Mesodermal cell (in vitro differentiated cells): ENCODE results near the gene DNAJC18.

ENCODE experiments used
- H3K27ac ChIP-seq: 2 replicates; pipeline ENCODE4 v1.7.0; 2013; ENCODE audit warnings: mild to moderate bottlenecking, low read depth, low read length, moderate library complexity; ENCODE audit not compliant: severe bottlenecking
- H3K36me3 ChIP-seq: 2 replicates; pipeline ENCODE4 v1.7.1; 2013; ENCODE audit warnings: mild to moderate bottlenecking, low read length, moderate library complexity; ENCODE audit not compliant: control insufficient read depth, insufficient read depth
- H3K4me1 ChIP-seq: one replicate; pipeline ENCODE4 v1.7.1; 2013; ENCODE audit warnings: mild to moderate bottlenecking, low read length; ENCODE audit not compliant: insufficient read depth, control insufficient read depth, poor library complexity, severe bottlenecking
- H3K4me3 ChIP-seq: 2 replicates; pipeline ENCODE4 v1.7.0; 2013; ENCODE audit warnings: low read length, control low read depth, mild to moderate bottlenecking; ENCODE audit not compliant: insufficient read depth, poor library complexity, severe bottlenecking; ENCODE audit errors: extremely low read depth
- H3K9me3 ChIP-seq: 2 replicates; pipeline ENCODE4 v1.7.1; 2013; ENCODE audit warnings: mild to moderate bottlenecking, low read length, moderate library complexity; ENCODE audit not compliant: control insufficient read depth
- WGBS, 2 experiments: methylation state at CpG; one replicate each; pipeline ENCODE4 v1.1.5; 2013; ENCODE audit warnings: missing lambda C conversion rate in 2 of 2; ENCODE audit not compliant: insufficient coverage in 2 of 2; 5-methylcytosine and 5-hydroxymethylcytosine counted together

The DNAJC18 gene

DNA sequence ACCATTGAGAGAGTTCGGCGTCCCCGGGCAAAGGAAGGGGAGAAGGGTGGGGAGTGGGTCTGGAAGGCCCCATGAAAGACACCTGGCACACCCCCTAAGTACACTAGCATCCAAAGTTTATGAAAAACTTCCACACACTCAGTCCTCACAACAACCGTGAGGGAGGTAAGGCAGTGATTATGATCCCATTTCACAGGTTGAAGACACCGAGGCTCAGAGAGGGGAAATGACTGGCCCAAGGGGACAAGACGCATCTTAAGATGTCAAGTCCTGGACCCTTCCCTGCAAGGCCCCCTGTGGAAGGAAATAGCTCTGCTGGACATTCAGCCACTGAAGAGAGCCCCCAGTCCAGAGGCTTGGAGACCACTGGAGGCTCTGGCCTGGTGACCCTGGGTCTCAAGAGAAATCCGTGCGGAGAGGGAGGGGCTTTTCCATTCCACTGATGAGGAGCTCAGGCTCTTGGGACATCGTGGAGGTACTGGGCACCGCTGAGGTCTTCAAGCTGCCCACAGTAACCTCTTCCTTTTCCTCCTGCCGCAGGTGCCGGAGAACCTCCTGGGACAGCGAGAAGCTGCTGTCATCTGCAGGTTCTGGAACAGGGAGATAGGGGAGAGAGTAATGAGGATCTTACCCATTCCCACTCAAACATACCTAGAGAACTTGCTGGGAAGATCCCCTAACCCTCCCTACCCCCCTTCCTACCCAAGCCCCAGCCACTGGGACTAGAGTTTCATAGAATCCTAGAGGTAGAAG is 36.7 kb upstream of the DNAJC18 start:
- H3K36me3 ChIP-seq: no peaks in the 10 kb centered on the region
- H3K9me3 ChIP-seq: no peaks in the 10 kb centered on the region
- H3K4me1 ChIP-seq: peaks cover 8% of the 10 kb centered on the region
- no peak overlapping the region for H3K4me3 ChIP-seq
- WGBS, 2 experiments: 93 to 98% methylated on average over 5 to 6 of the region's 13 CpGs
- H3K27ac ChIP-seq: no peak overlapping the region

DNA sequence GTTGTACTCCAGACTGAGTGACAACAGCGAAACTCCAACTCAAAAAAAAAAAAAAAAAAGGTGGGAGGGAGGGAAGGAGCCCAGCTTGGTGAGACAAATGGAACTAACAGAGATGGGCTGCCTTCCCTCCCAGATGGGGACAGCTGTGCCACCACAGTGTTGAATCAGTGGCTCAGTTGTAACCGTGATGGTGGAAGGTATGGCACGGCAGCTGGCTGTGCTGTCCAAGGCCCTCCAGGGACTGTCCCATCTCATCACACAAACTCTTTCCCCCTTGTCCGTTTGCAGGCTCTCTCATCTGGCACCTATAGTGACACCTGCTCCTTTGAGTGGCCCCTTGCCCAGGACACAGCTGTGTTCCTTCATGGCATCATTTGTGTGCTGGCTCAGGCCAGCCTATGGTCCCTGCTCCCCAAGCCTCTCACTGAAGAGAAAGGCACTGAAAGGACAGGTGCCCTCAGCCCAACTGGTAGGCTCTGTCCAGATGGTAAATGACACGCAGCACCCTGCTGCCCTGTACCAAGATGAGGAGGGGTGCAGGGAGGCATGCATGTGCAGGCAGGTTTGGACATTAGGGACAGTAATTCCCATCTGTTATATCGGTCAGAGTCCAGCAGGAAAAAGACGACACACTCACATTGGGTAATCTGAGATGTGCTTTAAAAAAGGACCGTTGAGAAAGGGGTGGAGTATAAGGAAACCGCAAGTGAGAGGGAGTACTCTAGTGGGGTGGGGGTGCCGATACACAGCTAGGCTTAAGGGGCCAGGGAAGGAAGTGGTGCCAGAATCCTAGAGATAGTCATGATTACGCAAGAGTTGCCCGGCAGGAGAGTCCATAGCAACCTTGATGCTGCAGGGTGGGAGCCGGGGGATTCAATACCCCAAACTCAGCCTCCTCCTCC is 35.8 kb upstream of the DNAJC18 start:
- H3K36me3 ChIP-seq: no peaks in the 10 kb centered on the region
- H3K9me3 ChIP-seq: no peaks in the 10 kb centered on the region
- peaks cover 8% of the 10 kb centered on the region for H3K4me1 ChIP-seq
- H3K27ac ChIP-seq: no peak overlapping the region
- WGBS, 2 experiments: 87 to 91% methylated on average over 8 to 10 of the region's 13 CpGs
- H3K4me3 ChIP-seq: no peak overlapping the region

DNA sequence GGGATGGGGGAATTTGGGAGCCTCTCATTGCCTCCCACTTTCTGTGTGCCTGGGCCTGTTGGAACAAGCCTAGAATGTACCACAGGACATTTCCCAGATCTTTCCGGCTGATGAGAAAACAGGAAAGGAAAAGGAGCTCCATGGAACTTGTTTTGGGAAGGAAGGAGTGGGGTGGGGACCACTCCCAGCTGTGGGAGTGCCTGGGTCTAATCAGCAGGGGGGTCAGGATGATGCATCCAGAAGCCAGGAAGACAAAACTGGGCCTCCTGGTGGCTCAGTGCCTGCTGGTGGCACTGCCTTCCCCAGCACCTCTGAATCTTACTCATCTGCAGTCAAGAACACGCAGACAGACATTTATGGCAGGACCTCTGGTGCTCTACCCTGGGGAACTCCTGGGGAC is 34.2 kb upstream of the DNAJC18 start:
- peak overlapping the region; percentile 64 for H3K27ac ChIP-seq
- WGBS, 2 experiments: 96 to 100% methylated on average over 1 to 2 of the region's 2 CpGs
- H3K4me1 ChIP-seq: peaks cover 8% of the 10 kb centered on the region
- no peaks in the 10 kb centered on the region for H3K9me3 ChIP-seq
- no peaks in the 10 kb centered on the region for H3K36me3 ChIP-seq
- H3K4me3 ChIP-seq: no peak overlapping the region

DNA sequence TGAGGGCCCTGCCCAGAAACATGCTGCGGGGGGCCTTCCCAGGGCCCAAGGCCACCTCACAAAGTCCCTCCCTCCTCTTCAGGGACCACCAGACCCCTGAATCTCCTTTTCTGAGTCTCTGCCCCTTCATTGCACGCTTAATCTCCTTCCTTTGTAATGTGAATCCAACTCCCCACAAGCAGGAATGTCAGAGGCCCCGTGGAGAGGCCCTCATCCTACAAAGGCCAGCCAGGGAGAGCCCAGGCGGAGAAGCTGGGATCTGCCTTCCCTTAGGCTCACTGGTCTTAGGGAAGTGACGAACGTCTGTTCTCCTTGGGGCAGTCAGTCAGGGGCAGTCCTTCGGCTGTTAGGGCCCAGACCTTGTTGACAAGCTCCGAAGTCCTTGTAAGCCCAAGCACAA is 33.8 kb upstream of the DNAJC18 start:
- Histone ChIP-seq H3K4me3 (no peak overlapping the region), H3K4me1 (peaks cover 8% of the 10 kb centered on the region), H3K9me3 (no peaks in the 10 kb centered on the region), H3K36me3 (no peaks in the 10 kb centered on the region), H3K27ac (peak overlapping the region; percentile 64)
- WGBS, 2 experiments: 35 to 45% methylated on average over 6 to 8 of the region's 8 CpGs

DNA sequence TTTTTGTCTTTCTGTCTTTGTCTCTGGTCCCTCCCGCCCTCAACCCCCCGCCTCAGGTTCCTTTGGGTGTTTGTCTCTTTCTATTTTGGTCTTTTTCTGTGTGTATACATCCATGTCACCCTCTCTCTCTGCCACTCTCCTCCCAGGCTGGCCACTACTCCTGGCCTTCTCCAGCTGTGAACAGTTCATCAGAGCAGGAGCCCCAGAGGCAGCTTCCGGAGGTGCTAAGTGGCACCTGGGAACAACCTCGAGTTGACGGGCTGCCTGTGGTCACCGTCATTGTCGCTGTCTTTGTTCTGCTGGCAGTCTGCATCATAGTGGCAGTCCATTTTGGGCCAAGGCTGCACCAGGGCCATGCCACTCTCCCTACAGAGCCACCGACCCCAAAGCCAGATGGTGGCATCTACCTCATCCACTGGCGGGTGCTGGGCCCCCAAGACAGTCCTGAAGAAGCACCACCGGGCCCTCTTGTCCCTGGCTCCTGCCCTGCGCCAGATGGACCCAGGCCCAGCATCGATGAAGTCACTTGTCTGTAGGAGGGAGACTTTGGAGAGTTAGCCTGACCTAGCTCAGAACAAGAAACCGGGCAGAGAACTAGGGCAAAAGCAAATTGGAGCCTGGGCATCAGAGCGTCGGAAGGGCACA is 33.2 kb upstream of the DNAJC18 start:
- no peaks in the 10 kb centered on the region for H3K9me3 ChIP-seq
- no peak overlapping the region for H3K4me3 ChIP-seq
- H3K36me3 ChIP-seq: no peaks in the 10 kb centered on the region
- WGBS, 2 experiments: 72 to 80% methylated on average over 10 to 11 of the region's 15 CpGs
- peaks cover 8% of the 10 kb centered on the region for H3K4me1 ChIP-seq
- no peak overlapping the region for H3K27ac ChIP-seq

DNA sequence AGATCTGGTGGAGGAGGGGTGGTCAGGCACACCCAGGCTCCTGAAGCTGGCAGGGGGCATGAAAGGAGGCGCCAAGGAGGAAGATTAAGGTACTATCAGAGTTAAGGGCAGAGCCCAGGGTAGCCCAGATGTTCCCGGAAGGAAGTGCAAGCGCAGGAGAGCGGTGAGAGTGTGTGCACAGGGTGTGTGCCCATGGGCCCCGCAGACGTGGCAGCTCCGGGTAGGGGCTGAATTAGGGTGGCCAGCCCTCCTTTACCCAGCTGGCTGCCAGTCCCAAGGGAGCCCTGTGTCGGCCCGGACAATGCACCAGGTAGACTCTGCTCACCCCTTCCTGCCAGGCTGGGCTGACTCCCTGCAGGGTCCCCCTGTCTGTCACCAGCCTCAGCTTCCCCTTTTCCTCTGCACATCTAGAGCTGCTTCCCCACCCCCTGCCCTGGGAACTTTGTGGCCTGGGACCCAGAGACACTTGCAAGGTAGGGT is 31.5 kb upstream of the DNAJC18 start, which contains the start of gene SMIM33:
Gene SMIM33 (plus strand): TSS at position 184 of the 480 bp plus-strand sequence. CDS start 118 bp downstream, at position 302.
- no peaks in the 10 kb centered on the region for H3K36me3 ChIP-seq
- no peak within 1 kb of the TSS for H3K4me3 ChIP-seq
- H3K9me3 ChIP-seq: no peaks in the 10 kb centered on the region
- peaks cover 8% of the 10 kb centered on the region for H3K4me1 ChIP-seq
- WGBS, 2 experiments: 87 to 93% methylated on average over 9 of the region's 9 CpGs
- no peak within 1 kb of the TSS for H3K27ac ChIP-seq

DNA sequence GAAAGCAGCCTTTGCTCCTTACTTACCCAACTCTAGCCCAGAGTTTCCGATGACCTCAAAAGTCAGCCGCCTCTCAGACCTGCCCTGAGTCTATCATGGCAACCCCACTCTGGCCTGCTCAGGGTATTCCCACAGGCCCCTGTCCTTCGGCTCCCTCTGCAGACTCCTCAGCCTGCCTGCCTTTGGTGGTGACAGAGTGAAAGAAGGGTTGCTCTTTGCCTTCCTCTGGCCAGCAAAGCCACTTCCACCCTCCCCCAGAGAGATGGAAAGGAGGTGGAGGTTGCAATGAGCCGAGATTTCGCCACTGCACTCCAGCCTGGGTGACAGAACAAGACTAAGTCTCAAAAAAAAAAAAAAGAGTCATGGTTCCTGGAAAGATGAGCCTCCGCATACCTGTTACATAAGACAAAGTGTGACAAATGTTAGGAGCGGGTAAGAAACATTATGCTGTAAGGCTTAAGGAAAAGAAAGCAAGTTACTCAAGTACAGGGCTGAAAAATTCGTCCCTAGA is 29.2 kb upstream of the DNAJC18 start:
- Histone ChIP-seq H3K27ac (no peak overlapping the region), H3K9me3 (no peaks in the 10 kb centered on the region)
- WGBS, 2 experiments: 88 to 92% methylated on average over 3 to 5 of the region's 8 CpGs

DNA sequence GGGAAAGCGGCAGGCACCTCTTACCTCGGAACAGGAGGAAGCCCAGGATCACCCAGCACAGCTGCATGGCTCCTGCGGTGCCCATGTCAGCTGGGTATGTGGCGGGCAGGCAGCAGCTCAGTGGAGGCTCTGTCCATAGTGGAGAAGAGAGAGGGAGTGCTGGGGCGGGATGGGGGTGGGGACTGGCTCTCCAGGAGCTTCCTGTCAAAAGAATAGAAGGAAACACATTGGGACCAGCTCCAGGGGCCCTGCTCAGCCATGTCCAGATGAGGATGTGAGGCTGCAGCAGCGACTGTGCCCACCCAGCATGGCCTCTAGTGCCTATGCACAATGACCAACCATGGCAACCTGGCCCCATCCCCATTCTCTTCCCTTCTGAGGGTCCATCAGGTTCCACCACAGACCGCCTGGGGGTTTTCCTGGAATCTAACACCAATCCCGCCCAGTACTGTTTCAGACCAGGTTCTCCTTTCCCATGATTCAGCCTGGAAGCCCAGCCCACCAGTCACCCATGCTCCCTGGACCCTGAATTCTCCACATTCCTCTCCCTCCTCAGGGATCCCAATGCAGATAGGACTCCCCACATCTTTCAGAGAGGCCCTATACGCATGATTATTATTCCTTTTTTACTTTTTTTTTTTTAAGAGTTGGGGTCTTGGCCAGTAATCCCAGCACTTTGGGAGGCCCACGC is 23.4 kb upstream of the DNAJC18 start, which contains the start of gene ECSCR:
Gene ECSCR (minus strand): TSS at position 158 of the 691 bp plus-strand sequence. CDS start 73 bp downstream, at position 85.
- WGBS, 2 experiments: 65 to 67% methylated on average over 7 to 8 of the region's 10 CpGs
- Histone ChIP-seq H3K4me1 (peaks cover 34% of the 10 kb centered on the region), H3K9me3 (no peaks in the 10 kb centered on the region), H3K4me3 (peak within 1 kb of the TSS; percentile 14), H3K36me3 (no peaks in the 10 kb centered on the region), H3K27ac (peak within 1 kb of the TSS; percentile 51)

More for the DNA sequence above, 29.2 kb upstream of the DNAJC18 start:
- Histone ChIP-seq H3K4me3 (no peak overlapping the region), H3K36me3 (no peaks in the 10 kb centered on the region), H3K4me1 (peaks cover 5% of the 10 kb centered on the region)

DNA sequence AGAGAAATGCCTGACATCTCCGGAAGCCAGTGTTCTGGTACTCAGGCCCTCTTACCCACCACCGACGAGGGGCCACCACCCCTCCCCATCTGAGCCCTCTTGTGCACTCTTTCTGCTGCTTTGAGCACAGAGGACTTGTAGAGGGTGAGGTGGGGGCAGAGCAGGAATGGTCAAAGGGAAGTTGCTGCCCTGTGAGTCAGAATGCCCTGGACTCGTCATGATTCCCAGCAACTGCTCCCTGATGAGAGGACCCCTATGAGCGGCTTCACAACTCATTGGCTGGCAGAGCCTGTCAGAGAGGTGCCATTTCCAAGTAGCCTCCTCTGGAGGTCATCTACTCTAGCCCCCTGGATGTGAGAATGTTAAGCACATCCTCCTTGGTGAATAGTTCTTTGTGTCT is 22.4 kb upstream of the DNAJC18 start:
- WGBS, 2 experiments: 66 to 79% methylated on average over 2 to 3 of the region's 5 CpGs
- Histone ChIP-seq H3K4me1 (peaks cover 34% of the 10 kb centered on the region), H3K27ac (peak overlapping the region; percentile 51), H3K9me3 (no peaks in the 10 kb centered on the region), H3K36me3 (no peaks in the 10 kb centered on the region), H3K4me3 (no peak overlapping the region)

DNA sequence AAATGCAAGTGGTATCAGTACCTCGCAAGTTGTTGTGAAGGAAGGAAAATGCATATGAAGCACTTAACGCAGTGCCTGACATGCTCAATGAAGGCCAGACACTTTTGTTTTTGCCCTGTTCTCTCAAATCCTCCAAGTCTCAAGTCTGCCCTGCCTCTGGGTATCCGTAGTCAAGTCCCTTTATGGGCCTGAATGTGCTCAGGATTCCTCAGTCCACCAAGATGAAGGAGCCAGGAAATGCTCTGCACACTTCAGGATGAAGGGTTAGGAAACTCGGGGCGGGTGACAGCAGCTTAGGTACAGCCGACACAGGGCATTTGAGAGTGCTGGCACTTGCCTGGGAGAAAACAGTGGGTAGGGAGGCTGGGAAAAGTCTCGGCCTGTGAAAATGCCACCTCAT is 21.9 kb upstream of the DNAJC18 start:
- Histone ChIP-seq H3K4me1 (peaks cover 34% of the 10 kb centered on the region), H3K27ac (no peak overlapping the region), H3K4me3 (no peak overlapping the region), H3K36me3 (no peaks in the 10 kb centered on the region), H3K9me3 (no peaks in the 10 kb centered on the region)
- WGBS, 2 experiments: 82 to 89% methylated on average over 4 to 6 of the region's 7 CpGs
